Hepatocyte (in vitro differentiated cells): Measurements from ENCODE around the gene RCBTB1. TPM values are rescaled to one million over a fixed set of nuclear protein-coding genes. Genes with fewer than 3 reads are reported as not detected.

Experiments used
- DNase-seq: peaks from one replicate; pipeline ENCODE4 v3.0.0-alpha.2; 2016; ENCODE audit warnings: low spot score
- H2AFZ ChIP-seq: fragments of 200-600 bp; sonication (generic); 2 replicates; pipeline ENCODE4 v1.6.0; 2016; ENCODE audit warnings: antibody characterized with exemption, mild to moderate bottlenecking
- H3K27ac ChIP-seq: fragments of 200-600 bp; sonication (generic); 2 replicates; pipeline ENCODE4 v1.5.1; 2016; ENCODE audit warnings: mild to moderate bottlenecking
- H3K27me3 ChIP-seq: fragments of 200-600 bp; sonication (generic); 2 replicates; pipeline ENCODE4 v1.6.1; 2016
- H3K36me3 ChIP-seq: fragments of 200-600 bp; sonication (generic); replicated peaks from 2 replicates; pipeline ENCODE4 v1.5.1; 2016; ENCODE audit warnings: low read depth; ENCODE audit not compliant: insufficient read depth
- H3K4me1 ChIP-seq: fragments of 200-600 bp; sonication (generic); 2 replicates; pipeline ENCODE4 v1.5.1; 2016; ENCODE audit warnings: mild to moderate bottlenecking, moderate library complexity; ENCODE audit not compliant: insufficient read depth
- H3K4me2 ChIP-seq: fragments of 200-600 bp; sonication (generic); 2 replicates; pipeline ENCODE4 v1.6.0; 2016
- H3K4me3 ChIP-seq: fragments of 200-600 bp; sonication (generic); 2 replicates; pipeline ENCODE4 v1.5.1; 2016; ENCODE audit warnings: mild to moderate bottlenecking
- H3K79me2 ChIP-seq: fragments of 200-600 bp; sonication (generic); 2 replicates; pipeline ENCODE4 v1.6.0; 2017; ENCODE audit warnings: mild to moderate bottlenecking
- H3K9me2 ChIP-seq: fragments of 200-600 bp; sonication (generic); replicated peaks from 2 replicates; pipeline ENCODE4 v1.6.0; 2017; ENCODE audit warnings: mild to moderate bottlenecking; ENCODE audit not compliant: insufficient read depth
- H3K9me3 ChIP-seq: fragments of 200-600 bp; sonication (generic); 2 replicates; pipeline ENCODE4 v1.5.1; 2016; ENCODE audit warnings: low read depth, mild to moderate bottlenecking
- H4K20me1 ChIP-seq: fragments of 200-600 bp; sonication (generic); 2 replicates; pipeline ENCODE4 v1.6.0; 2016; ENCODE audit warnings: mild to moderate bottlenecking; ENCODE audit not compliant: insufficient read depth, poor library complexity, severe bottlenecking
- CTCF ChIP-seq: fragments of 200-600 bp; sonication (generic); IDR thresholded peaks from 2 replicates; pipeline ENCODE4 v1.5.1; 2016; ENCODE audit warnings: antibody characterized with exemption, mild to moderate bottlenecking; ENCODE audit not compliant: poor library complexity
- EZH2 ChIP-seq: fragments of 200-600 bp; sonication (generic); IDR thresholded peaks from 2 replicates; pipeline ENCODE4 v1.6.1; 2016; ENCODE audit warnings: antibody characterized with exemption, mild to moderate bottlenecking, borderline replicate concordance
- EZH2phosphoT487 ChIP-seq: fragments of 200-600 bp; sonication (generic); IDR thresholded peaks from one replicate; pipeline ENCODE4 v1.6.1; 2018; ENCODE audit warnings: antibody characterized with exemption, mild to moderate bottlenecking, low read depth, moderate library complexity; ENCODE audit not compliant: unreplicated experiment, severe bottlenecking
- WGBS: methylation state at CpG from one replicate; pipeline ENCODE4 v1.1.6; 2016; ENCODE audit warnings: low lambda C conversion rate; ENCODE audit errors: missing lambda C conversion rate; 5-methylcytosine and 5-hydroxymethylcytosine counted together
- polyA plus RNA-seq: library from polyadenylated mRNA; unstranded; fragments of >200 nt; fragmentation: Nextera tagmentation; extraction: Ambion mirVana; gene quantifications from 2 replicates; pipeline ENCODE4 v1.2.1, GENCODE V29; 2016
- total RNA-seq: library from RNA; depleted of rRNA; stranded (reverse); fragments of >200 nt; gene quantifications from 2 replicates; pipeline ENCODE4 v1.2.3, GENCODE V29; 2014

The RCBTB1 gene
- total RNA-seq (24.3 and 25.1 TPM in 2 replicates), polyA plus RNA-seq (10.5 and 14.6 TPM in 2 replicates)

GRCh38 chr13:49585220-49586157 is at the start of gene RCBTB1:
RCBTB1 (minus strand) TSS chr13:49585558; CDS start chr13:49567279, 18,279 bp downstream.
- peak within 1 kb of the TSS; percentile 99 for H2AFZ ChIP-seq
- TF ChIP-seq EZH2 (no peak), EZH2phosphoT487 (no peak), CTCF (no peak)

GRCh38 chr13:49633710-49634109 is 48.4 kb upstream of the RCBTB1 start:
- H3K27ac ChIP-seq, result no peak overlapping the region
- H3K27me3 ChIP-seq, result no peaks in the 10 kb centered on the region
- no peaks in the 10 kb centered on the region for H3K79me2 ChIP-seq
- H3K4me2 ChIP-seq, result no peak overlapping the region
- no peaks in the 10 kb centered on the region for H3K36me3 ChIP-seq
- no peaks in the 10 kb centered on the region for H4K20me1 ChIP-seq
- DNase-seq, result no peak
- no peak overlapping the region for H3K4me3 ChIP-seq
- TF ChIP-seq EZH2, result no peak
- no peak for TF ChIP-seq CTCF
- no peak for TF ChIP-seq EZH2phosphoT487
- no peaks in the 10 kb centered on the region for H3K9me2 ChIP-seq
- no peaks in the 10 kb centered on the region for H3K9me3 ChIP-seq
- H3K4me1 ChIP-seq, result no peaks in the 10 kb centered on the region
- H2AFZ ChIP-seq, result no peak overlapping the region
- 79% methylated on average over 4 of the region's 4 CpGs for WGBS

More at GRCh38 chr13:49585220-49586157, at the start of gene RCBTB1:
- H3K4me3 ChIP-seq, result peak within 1 kb of the TSS; percentile 73
- H3K36me3 ChIP-seq, result no peaks in the 10 kb centered on the region
- peak; percentile 89 for DNase-seq
- H3K27ac ChIP-seq, result peak within 1 kb of the TSS; percentile 98
- no peaks in the 10 kb centered on the region for H4K20me1 ChIP-seq
- H3K9me3 ChIP-seq, result no peaks in the 10 kb centered on the region
- no peaks in the 10 kb centered on the region for H3K27me3 ChIP-seq
- WGBS, result 1% methylated on average over 69 of the region's 87 CpGs
- H3K9me2 ChIP-seq, result no peaks in the 10 kb centered on the region
- peaks cover 26% of the 10 kb centered on the region for H3K79me2 ChIP-seq
- H3K4me1 ChIP-seq, result peaks cover 4% of the 10 kb centered on the region
- H3K4me2 ChIP-seq, result peak within 1 kb of the TSS; percentile 96

- Histone ChIP-seq H3K9me3 (no peaks in the 10 kb centered on the region), H2AFZ (no peak overlapping the region), H3K79me2 (no peaks in the 10 kb centered on the region), H3K27me3 (no peaks in the 10 kb centered on the region), H3K4me1 (no peaks in the 10 kb centered on the region), H4K20me1 (no peaks in the 10 kb centered on the region), H3K36me3 (no peaks in the 10 kb centered on the region), H3K9me2 (no peaks in the 10 kb centered on the region), H3K27ac (no peak overlapping the region), H3K4me2 (no peak overlapping the region), H3K4me3 (no peak overlapping the region)
- TF ChIP-seq EZH2 (no peak), CTCF (no peak), EZH2phosphoT487 (no peak)
- 97% methylated on average over 5 of the region's 5 CpGs for WGBS
- no peak for DNase-seq
Observed at GRCh38 chr13:49632156-49632555, 46.8 kb upstream of the RCBTB1 start.
